Activated CD8-positive, alpha-beta memory T cell treated with anti-CD3 and anti-CD28 coated beads for 1 hour (primary cell): ENCODE data around the gene NT5C3B.
"Not testable (repeated sequence)": the region's sequence is repeated elsewhere in the genome, so short reads cannot be mapped to it uniquely, and the experiment has no call there.

Experiments
- DNase-seq, 2 donors: peaks; one replicate each; pipeline ENCODE4 v3.0.0-alpha.2; 2020; ENCODE audit warnings: low read depth in 1 of 2; ENCODE audit errors: extremely low read depth in 1 of 2

NT5C3B gene

DNA sequence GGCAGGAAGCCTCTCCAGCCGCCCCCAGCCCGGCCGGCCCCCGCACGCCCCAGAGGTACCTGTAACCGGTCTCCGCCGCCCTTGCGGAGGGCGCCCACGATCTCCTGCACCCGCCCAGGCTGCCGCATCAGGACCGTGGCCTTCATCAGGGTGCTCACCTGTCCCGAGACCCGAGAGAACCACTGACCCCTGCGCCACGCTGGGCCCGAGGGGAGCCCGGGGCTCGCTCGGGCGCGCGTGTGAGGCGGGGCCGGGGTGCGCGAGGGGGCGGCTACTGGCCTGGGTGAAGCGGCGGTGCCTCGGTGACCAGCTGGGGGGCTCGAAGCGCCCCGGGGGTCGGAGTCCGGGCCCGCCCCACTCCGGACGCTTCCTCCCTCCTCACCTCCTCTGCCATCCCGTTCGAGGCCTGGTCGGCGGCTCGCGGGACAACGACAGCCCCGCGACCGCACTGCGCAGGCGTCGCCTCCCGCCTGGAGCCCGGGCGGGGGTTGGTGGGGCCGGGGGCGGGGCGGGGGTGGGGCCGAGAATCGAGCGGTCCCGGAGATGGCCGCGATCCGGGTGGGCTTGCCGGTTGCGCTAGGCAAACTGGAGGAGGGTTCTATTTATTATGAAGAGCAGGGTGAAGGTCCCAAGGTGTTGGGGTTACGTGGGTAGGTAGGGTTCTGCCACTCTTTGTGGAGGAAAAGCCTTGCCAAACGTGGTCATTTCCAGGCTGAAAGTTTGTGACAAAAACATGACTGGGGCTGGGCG is at the start of gene NT5C3B:
NT5C3B (minus strand) TSS at position 433 of the 750 bp plus-strand sequence; CDS start at position 394, 39 bp downstream.
- DNase-seq, result peak in 1 of 2 donors; percentile 40

DNA sequence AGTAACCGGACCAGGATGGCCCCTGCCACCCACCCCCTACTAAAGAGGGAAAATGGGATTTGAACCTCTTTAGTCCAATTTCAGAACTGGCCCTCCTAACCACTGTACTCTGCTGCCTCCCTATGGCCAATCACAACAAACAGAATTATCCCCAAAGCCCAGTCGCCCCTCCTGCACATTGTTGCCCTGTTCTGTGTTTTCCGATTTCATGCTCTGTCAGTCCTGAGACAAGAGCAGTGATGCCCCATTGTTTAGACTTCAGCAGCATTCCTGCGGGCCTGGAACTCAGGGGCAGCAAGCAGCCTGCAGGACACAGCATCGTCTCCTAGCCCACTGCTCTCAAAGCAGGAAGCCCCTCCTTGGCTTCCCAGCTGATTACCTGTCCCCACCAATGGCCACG is 49.7 kb upstream of the NT5C3B start:
- no peak for DNase-seq

DNA sequence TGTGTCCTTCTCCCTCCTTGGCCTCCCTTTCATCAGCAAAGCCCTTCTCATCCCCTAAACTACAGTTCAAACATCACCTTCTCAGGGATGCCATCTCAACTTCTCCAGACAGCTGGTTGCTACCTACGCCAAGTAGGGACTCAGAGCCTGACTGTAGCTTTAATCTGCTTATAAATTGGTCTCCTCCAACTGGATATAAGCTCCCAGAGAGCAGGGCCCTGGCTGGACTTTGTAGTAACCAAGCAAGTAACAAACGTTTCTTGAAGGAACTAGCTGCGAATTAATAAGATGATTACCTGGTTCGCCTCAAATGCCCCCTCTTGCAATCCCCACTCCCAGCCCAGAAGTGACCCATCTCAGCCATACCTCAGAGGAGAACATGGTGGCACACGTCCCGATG is 46.7 kb upstream of the NT5C3B start:
- DNase-seq, result no peak

DNA sequence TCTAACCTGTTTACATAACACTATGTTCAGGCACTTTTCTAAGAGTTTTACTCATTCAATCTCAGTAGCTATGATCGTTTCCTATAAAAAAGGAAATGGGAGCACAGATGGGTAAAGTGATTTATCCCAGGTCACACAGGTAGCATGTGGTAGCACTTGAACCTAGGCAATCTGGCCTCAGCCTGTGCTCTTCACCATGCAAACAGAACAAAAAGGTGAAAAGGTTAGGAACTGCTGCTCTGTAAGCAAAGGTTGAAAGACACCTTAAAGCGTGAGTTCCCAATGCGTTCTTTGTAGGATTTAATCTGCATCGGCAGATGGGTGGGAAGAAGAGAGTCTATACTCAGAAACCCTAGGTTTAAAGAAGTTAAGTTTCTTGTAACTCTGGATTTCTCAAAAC is 44.1 kb upstream of the NT5C3B start:
- DNase-seq, result no peak

DNA sequence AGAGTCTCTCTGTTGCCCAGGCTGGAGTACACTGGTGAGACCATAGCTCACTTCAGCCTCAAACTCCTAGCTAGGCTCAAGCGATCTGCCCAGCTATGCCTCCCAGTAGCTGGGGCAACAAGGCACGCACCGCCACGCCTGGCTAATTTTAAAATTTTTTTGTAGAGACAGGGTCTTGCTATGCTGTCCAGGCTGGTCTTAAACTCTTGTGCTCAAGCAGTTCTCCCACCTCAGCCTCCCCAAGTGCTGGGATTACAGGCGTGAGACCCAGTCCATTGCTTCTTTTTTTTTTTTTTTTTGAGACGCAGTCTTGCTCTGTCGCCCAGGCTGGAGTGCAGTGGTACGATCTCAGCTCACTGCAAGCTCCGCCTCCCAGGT is 38.2 kb upstream of the NT5C3B start:
- not testable (repeated sequence) for DNase-seq

DNA sequence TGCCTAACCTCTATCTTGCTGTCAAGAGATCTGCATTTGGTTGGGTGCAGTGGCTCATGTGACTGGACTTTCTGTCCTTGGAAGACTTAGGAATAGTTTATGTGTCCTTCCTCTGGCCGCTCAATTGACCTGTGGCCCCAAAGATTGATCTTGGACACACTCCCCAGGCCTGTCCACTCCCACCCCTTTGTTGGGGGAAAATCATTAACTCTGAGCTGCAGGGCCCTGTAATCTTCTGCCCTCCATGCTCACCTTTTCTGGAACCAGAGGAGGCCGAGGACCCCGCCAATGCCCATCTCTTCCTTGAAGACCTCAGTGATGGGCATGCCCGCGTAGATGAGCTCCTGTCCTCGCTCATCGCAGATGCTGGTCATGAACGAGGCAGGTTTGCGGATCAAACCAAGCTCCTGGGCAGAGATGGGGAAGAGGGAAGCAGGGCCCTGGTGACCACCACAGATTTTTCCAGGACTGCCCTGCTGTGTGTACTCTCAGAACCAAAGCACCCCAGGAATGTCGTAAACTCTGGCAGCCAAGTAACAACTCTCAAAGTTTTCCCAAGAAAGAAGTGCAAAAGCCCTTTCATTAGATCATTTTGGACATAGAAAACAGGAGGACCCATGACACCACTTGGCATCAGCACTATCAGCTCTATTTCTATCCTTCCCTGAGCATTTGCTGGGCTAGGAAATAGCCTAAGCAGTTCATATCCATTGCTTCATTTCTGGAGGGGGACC is 37.7 kb upstream of the NT5C3B start:
- DNase-seq, result no peak

DNA sequence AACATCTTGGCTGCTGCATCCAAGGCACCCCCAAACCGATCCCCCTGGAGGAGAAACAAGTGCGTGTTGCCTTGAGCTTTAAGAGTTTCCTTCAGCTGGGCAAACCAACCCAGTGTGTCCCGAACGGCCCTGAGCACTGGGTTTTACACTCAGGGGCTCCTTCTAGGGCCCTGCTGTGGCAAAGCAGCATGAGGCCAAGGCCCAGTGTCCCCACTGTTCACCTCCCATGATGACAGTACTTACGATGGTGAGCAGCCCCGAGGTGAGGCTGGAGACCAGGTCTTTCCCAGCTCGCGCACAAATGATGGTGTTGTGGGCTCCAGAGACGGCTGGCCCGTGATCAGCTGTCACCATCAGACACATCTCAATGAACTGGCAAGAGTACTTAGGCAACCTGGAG is 35.8 kb upstream of the NT5C3B start:
- DNase-seq, result no peak

DNA sequence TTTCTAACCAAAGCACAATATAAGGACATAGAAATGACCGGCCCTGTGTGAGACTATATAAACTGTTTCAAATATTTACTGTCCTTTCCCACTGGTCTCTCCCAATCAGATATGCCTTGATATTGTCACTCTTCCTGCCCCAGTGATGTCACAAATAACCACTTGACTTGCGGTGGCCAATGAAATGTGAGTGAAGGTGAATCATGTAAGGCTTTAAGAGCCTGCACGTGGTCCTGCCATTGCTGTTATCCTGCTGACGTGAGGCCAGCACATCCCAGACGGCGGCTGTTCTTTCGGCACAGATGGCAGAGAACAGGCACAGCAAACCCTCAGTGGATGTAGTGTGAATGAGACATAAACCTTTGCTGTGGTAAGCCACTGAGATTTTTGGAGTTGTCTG is 34.6 kb upstream of the NT5C3B start:
- DNase-seq, result no peak

DNA sequence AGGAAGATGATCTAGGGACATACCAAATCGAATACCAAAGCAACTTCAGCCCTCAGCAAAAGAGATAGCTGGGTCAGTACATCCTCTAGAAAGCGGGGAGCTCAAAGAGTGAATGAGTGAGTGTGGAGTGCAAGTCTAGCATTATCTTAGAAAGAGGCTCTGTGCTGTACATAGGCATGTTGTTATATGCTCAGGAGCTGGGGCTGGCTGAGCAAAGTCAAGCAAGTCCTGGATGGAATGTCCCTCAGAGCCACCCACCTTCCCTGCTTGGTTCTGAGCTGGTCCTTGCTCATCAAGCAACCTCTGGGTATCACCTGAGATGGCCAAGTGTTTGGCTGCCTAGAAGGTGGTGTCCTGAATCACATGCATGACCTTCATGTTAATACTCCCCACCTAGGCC is 34.1 kb upstream of the NT5C3B start:
- DNase-seq, result no peak

DNA sequence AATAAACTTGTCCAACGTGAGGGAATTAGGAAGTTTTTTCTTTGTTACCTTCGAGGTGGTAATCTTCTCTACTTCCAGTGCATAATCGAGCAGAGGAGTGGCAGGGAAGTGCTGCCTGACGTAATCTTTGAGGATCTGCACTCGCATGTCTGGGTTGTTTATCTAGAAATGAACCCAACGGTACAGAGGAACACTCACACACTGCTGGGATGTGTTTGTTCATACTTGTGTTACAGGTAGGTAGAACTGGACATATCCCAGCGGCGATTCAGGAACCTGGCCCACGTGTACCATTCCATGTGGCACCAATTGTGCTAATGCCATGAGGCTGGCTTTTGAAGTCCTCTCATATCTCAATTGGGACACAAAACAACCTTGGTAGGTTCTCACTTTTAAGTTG is 33.4 kb upstream of the NT5C3B start:
- DNase-seq, result no peak

DNA sequence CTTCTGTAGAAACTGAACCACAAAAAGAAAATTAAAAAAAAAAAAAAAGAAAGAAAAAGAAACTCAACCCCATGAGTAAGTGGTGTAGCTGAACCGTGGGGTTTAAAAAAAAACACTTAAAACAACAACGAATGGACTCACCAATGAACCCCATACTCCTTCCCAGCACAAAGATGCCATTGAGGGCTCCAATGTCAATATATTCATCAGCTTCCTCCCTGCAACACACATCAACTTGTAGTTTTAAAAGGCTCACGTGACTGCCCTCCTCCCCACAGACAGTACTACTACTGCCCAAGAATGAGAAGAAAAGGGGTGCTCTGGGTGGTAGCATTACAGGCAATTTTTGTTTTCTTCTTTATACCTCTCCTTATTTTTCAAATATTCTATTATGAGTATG is 32.5 kb upstream of the NT5C3B start:
- DNase-seq, result no peak

DNA sequence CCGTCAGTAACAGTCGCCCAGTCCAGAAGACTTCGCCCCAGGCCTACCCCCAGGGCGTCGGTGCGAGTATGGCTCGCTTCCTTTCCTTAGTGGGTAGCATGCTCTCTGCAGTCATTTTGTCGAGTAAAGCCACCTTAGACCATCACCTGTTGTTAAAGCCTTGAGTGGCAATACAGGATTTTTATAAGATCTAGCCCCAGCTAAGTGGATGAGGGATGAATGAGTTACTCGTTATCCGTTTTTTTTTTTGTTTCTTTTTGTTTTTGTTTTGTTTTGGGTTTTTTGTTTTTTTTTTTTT is 29.5 kb upstream of the NT5C3B start:
- no peak for DNase-seq

DNA sequence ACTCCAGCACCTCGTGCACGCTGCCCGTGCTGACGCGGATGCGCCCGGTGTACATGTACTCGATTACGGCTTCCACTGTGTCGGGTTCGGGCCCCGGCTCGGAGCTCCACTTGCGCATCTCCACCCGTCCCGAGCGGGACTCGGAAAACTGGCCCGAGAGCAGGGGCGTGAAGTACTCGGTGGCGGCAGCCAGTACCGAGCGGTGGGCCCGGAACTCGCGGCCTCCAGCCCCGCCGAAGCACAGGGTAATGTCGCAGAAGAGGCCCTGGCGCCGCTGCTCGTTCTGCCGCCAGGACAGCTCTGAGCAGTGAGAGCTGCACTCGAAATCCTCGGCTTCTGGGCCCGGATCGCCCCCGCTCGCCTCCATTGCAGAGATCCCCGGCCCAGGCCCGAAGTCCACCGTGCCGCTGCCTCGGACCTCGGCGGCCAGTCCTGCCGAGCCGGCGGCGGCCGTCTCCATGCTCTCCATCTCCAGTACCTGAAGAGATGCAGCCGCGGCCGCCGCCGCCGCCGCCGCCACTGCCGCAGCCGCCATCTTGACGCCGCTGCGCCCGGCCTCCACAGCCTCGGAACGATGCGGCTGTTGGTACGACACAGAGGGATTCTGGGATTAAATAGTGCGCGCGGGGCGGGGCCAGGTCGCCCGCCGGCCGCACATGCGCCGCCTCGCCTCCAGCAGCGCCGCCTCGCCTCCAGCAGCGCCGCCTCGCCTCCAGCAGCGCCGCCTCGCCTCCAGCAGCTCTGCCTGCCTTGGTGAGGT is 29.0 kb upstream of the NT5C3B start, which contains the start of gene KLHL11:
KLHL11 (minus strand) TSS at position 588 of the 760 bp plus-strand sequence; CDS start at position 535, 53 bp downstream.
- DNase-seq, result peak; percentile 68 to 79

DNA sequence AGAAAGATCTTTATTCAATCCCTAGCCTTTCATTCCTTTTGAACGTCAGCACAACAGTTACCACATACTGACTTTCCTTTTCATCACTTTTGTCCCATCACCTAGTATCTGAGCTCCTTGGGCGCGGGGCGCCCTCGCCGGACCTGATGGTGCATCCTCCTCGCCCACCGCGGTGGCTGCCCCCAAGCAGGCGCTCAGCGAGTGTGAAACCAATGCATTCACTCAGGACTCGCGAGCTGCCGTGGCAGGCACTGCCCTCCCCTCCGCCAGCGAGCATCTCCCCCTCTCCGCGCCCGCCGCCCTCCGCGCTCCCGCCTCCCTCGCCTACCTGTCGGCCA is 28.4 kb upstream of the NT5C3B start:
- DNase-seq, result peak; percentile 19 to 40

DNA sequence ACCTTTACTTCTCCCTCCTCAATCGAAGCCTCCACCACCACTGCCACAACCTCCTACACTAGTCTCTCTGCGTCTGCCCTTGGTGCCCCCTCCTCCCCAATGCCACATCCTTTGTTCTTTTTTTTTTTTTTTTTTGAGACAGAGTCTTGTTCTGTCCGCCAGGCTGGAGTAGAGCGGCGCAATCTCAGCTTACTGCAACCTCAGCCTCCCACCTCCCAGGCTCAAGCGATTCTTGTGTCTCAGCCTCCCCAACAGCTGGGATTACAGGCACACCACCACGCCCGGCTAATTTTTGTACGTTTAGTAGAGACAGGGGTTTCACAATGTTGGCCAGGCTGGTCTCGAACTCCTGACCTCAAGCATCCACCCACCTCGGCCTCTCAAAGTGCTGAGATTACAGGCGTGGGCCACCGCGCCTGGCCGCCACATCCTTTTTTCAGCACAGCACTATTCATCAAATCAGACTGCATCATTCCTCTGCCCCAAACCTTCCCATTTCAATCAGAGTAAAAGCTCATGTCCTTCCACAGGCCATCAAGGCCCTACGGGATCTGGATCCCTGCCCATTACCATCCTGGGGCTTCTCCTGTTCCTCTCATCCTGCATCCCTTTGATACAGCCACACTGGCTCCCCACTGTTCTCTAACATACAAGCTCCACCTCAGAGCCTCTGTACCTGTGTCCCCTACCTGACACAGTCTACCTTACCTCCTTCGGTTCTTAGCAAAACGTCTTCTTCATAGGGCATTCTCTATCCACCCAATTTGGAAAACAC is 27.2 kb upstream of the NT5C3B start:
- no peak for DNase-seq

DNA sequence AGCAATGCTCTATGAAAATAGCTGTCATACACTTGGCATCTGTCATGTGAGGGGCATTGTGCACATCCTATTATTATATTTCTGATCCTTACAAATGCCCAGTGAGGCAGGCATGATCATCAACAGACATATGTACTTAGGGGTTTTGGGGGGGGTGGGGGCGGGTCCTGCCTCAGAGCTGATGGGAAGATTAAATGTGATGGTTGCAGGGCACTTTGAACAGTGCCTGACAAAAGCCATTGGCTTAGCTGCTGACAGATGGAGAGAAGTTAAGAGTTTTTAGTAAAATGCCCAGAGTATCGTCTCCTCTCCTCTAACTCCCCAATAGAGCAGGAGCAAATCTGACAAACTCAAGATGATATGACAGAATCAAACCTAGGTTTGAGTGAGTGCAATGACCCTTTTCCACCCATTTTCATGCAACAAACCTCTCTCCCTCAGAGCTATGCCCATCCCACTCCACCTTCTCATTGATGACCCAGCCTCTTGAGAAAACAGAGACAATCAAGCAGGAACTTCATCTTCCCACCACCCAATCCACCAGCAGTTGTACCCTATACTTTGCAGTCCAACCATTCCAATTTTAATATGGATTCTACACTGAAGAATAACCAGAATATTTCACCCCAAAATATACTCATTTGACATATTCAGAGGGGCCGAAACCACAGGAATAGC is 24.4 kb upstream of the NT5C3B start:
- no peak for DNase-seq

DNA sequence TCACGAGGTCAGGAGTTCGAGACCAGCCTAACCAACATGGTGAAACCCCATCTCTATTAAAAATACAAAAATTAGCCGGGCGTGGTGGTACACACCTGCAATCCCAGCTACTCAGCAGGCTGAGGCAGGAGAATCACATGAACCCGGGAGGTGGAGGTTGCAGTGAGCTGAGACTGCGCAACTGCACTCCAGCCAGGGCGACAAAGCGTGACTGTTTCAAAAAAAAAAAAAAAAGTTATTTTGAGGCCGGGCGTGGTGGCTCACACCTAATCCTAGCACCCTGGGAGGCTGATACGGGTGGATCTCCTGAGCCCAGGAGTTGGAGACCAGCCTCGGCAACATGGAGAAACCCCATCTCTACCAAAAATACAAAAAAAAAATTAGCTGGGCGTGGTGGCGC is 15.3 kb upstream of the NT5C3B start:
- DNase-seq, result not testable (repeated sequence)

DNA sequence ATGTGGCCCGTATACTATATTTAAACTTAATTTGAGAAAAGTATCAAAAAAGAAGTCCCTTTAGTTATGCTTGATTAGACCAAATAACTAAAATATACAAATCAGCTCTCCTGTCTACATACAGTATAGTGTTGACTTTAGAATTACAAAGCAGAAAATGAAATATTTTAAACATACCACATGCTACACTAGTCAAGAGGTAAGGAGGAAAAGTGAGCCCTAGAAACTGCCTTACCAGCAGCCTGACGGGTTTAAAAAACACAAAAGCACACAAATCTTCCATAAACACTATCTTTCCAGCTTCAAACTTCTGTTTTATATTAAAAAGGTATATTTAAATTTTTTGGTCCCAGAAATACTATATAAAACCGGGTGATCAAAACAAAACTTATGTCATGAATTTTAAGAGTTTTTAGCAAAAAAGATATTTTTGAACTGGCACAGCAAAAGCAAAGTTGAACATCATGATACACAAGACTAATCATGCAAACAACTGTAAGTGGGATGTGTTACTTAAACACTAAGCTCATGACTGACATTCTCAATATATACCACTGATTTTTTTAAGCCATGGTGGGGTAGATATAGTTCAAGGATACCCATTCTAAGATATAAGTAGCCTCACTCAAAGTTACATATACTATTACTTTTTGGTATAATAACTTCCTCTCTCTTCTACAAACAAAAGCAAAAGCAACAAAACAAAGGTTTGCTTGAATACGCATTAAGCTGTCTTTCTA is 13.4 kb upstream of the NT5C3B start:
- no peak for DNase-seq

DNA sequence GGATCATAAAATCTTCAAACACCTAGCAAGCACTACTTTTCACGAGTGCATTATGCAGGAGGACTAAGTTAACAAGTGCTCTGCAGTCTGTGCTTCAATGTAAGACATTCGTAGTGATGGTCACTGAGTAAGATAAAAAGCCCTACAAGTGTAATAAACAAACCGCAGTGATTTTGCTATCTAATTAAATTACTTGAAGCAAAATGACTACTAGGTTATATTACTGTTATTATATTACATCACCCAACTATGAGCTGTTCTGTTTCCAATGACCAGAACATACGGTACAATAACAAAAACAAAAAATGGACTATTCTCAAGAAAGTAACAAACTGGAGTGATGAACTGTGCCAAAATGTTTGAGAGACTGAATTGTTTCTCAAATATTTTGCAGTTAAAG is 12.8 kb upstream of the NT5C3B start:
- DNase-seq, result no peak

DNA sequence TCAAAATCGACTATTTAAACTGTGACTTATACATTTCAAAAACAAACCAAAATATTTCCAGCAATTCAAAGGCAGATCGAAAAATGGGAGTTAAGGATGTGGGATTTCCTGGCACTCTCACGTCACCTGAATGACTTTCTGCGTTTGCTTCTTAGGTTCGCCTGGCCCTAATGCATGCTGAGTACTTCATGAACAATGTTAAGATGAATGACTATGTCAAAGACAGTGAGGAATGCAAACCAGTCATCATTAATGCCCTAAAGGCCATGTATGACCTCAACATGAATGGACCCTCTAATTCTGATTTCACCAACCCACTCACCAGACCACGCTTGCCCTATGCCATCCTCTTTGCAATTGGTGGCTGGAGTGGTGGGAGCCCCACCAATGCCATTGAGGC is 8.9 kb upstream of the NT5C3B start:
- DNase-seq, result no peak
